Activated CD8-positive, alpha-beta memory T cell treated with anti-CD3 and anti-CD28 coated beads for 4 hours (primary cell): ENCODE measurements around the gene PPP1R9A.

ENCODE experiments used
- DNase-seq, 2 donors: peaks; one replicate each; pipeline ENCODE4 v3.0.0-alpha.2; 2020; ENCODE audit warnings: low read depth in 2 of 2

PPP1R9A gene

GRCh38 chr7:95318501-95319100 lies 411.2 kb downstream of the PPP1R9A start:
- no peak for DNase-seq

- no peak for DNase-seq
Measured at GRCh38 chr7:95319570-95319969, 412.2 kb downstream of the PPP1R9A start.

DNA sequence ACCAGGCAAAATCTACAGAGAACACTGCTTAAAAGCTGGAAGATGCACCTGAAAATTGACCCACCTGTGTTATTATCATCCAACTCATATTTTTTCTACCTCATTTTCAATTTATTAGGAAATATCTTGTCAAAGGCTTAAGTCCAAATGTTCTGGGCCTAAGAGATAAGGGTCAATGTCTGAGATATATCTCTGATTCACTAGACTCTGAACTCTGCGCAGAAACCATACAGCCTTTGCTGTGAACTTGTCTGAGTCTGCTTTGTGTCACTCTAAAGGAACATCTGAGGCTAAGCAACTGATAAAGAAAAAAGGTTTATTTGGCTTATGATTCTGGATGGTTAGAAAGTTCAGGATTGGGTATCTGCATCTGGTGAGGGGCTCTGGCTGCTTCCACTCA lies 413.3 kb downstream of the PPP1R9A start:
- DNase-seq, result no peak

DNA sequence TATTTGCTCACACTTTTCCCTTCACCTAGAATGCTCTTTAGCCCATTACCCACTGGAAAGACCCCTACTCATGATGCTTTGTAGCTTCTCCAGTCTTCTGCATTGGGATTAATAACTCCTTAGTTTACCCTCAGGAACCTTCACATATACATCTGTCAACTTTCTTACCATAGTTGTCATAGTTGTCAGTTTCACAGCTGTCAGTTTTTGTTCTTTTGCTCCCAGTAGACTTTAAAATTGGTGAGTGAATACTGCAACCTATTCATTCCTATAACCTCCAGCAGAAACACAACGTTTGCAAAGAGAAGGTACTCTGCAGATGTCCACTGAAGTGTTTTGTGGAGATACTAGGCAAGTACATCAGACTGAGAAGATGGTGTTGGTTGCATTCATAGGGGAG lies 414.3 kb downstream of the PPP1R9A start:
- DNase-seq, result no peak

DNA sequence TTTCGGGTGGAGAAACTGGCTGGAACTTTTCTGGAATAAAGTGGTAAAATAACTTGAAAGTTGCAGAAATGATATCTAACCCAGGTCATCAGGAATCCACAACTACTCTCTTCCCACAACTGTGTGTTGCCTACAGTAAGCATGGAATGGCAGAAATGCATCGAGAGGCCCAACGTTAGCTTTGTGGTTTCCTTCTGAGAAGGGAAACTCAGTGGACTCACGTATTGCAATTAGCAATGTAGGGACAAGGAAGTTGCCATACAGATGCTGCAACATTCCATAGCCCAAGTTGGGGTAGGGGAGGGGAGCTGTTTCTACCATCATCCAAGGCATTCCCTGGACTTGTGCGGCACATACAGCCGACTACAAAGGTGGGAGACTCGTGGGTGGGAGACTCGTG lies 415.0 kb downstream of the PPP1R9A start:
- no peak for DNase-seq

GRCh38 chr7:95322854-95323253 lies 415.5 kb downstream of the PPP1R9A start:
- no peak for DNase-seq

- no peak for DNase-seq
Measured at GRCh38 chr7:95323410-95324129, 416.2 kb downstream of the PPP1R9A start.

DNA sequence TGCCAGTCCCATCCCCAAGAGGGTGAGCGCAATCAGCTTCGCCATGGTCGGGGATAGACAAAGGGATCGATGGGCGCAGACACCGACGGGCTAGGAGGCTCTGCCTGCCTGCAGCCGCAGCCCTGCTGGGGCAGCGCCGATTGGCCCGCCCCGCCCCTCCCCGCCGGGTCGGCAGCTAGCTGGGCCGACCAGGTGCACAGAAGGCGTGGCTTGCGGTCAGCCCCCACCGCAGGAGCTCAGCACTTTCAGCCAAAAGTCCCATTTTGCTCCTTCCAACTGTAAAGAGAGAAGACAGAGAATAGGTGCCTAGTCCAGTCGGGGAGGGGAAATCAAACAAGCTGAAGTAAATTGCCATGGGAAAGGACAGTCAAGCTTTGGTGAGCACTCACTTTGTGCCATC lies 417.0 kb downstream of the PPP1R9A start, which contains the start of gene PON1:
Gene PON1, minus strand, starts transcription at position 102 of the 400 bp plus-strand sequence. Its CDS starts 57 bp downstream, at position 45.
- no peak for DNase-seq

DNA sequence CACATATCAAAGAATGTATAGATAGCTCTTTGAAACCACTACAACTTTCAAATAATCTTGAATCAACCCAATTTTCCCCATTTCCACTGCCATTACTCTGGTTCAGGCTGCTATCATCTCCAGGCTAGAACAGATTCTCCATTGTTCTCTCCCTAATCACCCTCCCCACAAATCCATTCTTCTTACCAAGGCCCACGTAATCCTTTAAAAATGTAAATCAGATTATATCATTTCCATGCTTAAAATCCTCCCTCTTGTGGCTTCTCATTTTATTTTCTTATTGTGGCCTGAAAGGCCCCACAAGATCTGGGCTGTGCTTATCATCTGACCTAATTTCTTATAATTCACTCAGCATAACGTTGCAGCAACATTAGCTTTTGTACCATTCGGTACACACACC lies 420.0 kb downstream of the PPP1R9A start:
- no peak for DNase-seq

- DNase-seq, result no peak
Measured at GRCh38 chr7:95330204-95330960, 423.0 kb downstream of the PPP1R9A start.

DNA sequence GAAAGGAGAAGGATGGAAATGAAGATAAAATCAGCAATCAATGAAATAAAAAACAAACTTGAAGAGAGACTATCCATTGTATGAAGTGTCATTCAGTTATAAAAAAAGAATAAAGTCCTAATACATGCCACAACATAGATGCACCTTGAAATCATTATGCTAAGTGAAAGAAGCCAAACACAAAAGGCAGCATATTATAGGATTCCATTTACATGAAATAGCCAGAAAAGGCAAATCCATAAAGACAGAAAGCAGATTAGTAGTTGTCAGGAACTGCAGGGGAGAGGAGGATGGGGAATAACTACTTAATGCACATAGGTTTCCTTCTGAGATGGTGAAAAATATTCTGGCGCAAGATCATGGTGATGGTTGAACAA lies 423.6 kb downstream of the PPP1R9A start:
- DNase-seq, result no peak

DNA sequence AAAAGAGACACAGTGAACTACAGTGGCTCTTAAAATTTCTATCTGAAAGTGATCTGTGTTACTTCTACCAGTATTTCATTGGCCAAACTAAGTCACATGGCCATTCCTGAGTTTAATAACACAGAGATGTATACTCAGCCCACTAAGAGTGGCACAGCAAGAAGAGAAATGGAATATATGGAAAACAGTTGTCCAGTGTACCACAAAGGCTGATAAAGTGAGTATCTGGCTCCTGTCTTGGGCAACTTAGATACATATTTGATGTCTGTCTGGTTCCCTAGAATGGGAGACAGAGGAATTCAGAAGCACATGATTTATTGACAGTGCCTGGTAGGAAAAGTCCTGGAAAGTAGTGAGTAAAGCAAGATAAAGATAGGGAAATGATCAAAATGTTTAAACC lies 427.1 kb downstream of the PPP1R9A start:
- no peak for DNase-seq

DNA sequence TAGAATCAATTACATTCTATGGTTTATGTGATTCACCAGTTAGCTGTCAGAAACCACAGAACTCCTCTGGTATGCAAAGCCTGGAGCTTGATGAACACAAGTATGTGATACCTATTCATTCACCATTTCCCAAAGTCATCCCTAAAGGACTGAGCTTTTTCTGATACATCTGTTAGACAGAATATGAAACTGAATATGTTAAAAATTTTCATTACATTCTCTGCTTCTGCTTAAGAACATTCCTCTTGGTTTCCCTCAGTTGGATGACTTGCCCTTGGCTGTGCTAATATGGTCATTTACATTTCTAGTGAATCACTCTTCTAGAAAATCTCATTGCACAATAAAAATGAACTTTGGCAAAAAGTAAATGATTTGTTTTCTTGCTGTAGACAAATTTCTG lies 427.7 kb downstream of the PPP1R9A start:
- no peak for DNase-seq

DNA sequence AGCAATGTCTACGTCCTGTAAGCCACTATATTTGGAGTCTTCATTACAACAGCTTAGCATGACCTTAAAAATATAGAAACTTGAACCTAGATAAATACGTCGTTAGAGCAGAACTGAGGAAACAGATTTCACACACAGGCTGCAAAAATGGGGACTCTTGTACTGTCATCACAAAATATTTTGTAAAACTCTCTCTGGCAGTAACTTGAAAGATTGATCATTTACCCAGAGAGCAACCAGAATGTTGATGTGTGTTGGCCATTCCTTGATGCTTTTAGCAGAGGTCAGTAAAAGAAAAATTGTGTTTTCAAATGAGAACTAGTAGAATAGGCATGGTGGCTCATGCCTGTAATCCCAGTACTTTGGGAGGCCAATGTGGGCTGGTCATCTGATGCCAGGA lies 431.4 kb downstream of the PPP1R9A start:
- no peak for DNase-seq

GRCh38 chr7:95340491-95340890 lies 433.1 kb downstream of the PPP1R9A start:
- DNase-seq, result no peak

DNA sequence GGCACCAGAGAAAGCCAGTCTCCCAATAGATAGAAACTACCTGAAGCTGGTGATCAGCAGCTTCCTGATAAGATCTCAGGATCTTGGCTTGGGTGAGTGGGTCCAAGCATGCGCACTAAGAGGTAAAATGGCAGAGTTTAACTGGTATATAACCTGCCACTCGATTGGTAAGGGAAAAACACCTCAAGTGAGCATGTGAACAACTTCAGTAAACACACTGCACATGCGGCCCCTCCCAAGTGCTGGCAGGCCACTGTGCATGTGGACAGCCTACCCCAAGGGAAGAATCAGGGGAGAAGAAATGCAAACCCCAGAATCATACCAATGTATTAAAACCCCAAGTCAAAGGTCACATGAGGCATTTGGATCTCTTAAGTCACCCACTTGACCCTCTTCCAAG lies 434.6 kb downstream of the PPP1R9A start:
- DNase-seq, result no peak

DNA sequence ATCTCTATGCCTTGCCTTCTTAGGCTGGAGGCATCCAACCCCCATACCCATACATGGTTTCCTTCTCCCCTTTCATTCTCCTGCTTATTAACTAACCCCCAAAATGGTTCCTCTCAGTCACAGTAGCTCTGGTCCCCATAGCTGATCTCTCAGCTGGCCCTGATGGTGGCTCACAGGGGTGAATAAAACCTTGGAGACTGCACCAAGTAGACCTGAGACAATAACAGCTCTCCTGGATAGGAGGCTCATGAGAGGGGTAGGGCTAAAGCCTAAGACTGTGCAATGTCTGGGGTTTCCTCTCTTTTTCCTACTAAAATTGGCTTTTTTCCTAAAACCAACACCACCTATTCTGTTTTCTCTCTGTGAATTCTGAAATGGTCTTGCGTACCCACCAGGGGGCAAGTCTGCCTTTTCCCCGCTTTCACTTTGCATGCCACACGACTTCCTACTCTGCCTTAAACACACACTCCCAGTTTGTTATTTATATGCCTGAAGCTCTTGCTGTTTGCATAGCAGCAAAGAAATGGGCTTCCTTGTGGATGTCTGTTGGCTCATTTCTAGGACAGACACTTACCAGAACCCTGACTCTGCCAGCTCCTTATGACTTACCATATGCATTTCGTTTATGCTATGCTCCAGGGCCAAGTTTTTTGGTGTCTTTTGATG lies 435.4 kb downstream of the PPP1R9A start:
- no peak for DNase-seq
